Adrenal gland (tissue), 12 donors: ENCODE data around the gene CCDC13. TPM values are rescaled to one million over a fixed set of nuclear protein-coding genes. Genes with fewer than 3 reads are reported as not detected.

Source experiments
- DNase-seq, 7 donors: peaks; one replicate each; pipeline ENCODE4 v3.0.0-alpha.2; 2019 to 2020
- H3K27ac ChIP-seq, 5 donors: fragments of 200-600 bp; sonication (generic) in 4 of 5; 1 replicate in 3 of 5; 2 replicates in 2 of 5; pipeline versions ENCODE4 v1.5.1 to v1.8.0; 2016 to 2020; ENCODE audit warnings: mild to moderate bottlenecking in 1 of 5
- H3K27me3 ChIP-seq: fragments of 200-600 bp; 2 replicates; pipeline ENCODE4 v1.8.0; 2021
- H3K36me3 ChIP-seq, 2 donors: fragments of 200-600 bp; replicated peaks in 1 of 2; 1 replicate in 1 of 2; 2 replicates in 1 of 2; pipeline versions ENCODE4 v1.5.1 to v1.8.0; 2018 to 2022
- H3K4me1 ChIP-seq, 2 donors: fragments of 200-600 bp; replicated peaks in 1 of 2; 1 replicate in 1 of 2; 2 replicates in 1 of 2; pipeline versions ENCODE4 v1.5.1 to v1.8.0; 2018 to 2021
- H3K4me3 ChIP-seq, 4 donors: fragments of 200-600 bp; sonication (generic) in 3 of 4; one replicate each; pipeline ENCODE4 v1.5.1; 2016 to 2018
- H3K9me3 ChIP-seq, 3 donors: fragments of 200-600 bp; sonication (generic) in 1 of 3; replicated peaks in 1 of 3; 1 replicate in 2 of 3; 2 replicates in 1 of 3; pipeline versions ENCODE4 v1.5.1 to v1.8.0; 2016 to 2021
- POLR2A ChIP-seq, 2 donors: fragments of 450-650 bp; IDR thresholded peaks; one replicate each; pipeline ENCODE4 v1.6.1; 2017; ENCODE audit warnings: antibody characterized with exemption in 2 of 2, mild to moderate bottlenecking in 2 of 2, moderate library complexity in 1 of 2
- WGBS, 4 donors: extraction: QIAGEN DNeasy Blood & Tissue Kit in 2 of 4; methylation state at CpG; one replicate each; pipeline versions ENCODE4 v1.1.5 to v1.1.7; 2013 to 2017; 5-methylcytosine and 5-hydroxymethylcytosine counted together
- intact Hi-C, 2 donors: fragments of 100-400 bp; cut with DNase I; formaldehyde crosslinking; loops; one replicate each; pipeline versions ENCODE4 v1.14.1 to v1.15.0; 2022 to 2023
- polyA plus RNA-seq, 3 donors: library from polyadenylated mRNA; stranded (reverse); fragments of 200-250 nt in 2 of 3; fragments of 350-450 nt in 1 of 3; fragmentation: Illumina TruSeq in 1 of 3; extraction: RNeasy Lipid Tissue Mini Kit (QIAGEN cat#74804) in 1 of 3; gene quantifications; one replicate each; pipeline ENCODE4 v1.2.3, GENCODE V29; 2013 to 2014
- total RNA-seq, 9 donors: library from RNA; depleted of rRNA in 4 of 9; stranded (reverse); fragments of >200 nt in 4 of 9; fragments of 120-200 nt in 1 of 9; fragmentation: NEBNext Ultra II Directional in 1 of 9; extraction: Animal tissue kit (Norgen Biotek cat#: 25700) in 1 of 9; gene quantifications; one replicate each; pipeline versions ENCODE4 v1.1.0 to v1.2.4, GENCODE V29; 2013 to 2023
- TF ChIP-seq, protein P1 (sequence below), 6 experiments: fragments of 450-650 bp in 4 of 6; fragments of 200-600 bp in 2 of 6; sonication (generic) in 1 of 6; IDR thresholded peaks; 1 replicate in 5 of 6; 2 replicates in 1 of 6; pipeline versions ENCODE4 v1.5.1 to v1.8.0; 2016 to 2021; ENCODE audit warnings: antibody characterized with exemption in 6 of 6, mild to moderate bottlenecking in 2 of 6, moderate library complexity in 1 of 6
- donor health status: healthy with polysubstance abuse.
- donor health status: Bipolar disorder and iron deficiency.
- donor health status: DM: yes; HTN: yes; CAD: no.
- donor health status: DM: no; HTN: no; CAD: no.
- donor health status: DM: no; HTN: no; CAD: no.
- donor health status: DM: yes; HTN: yes; CAD: no.

Gene CCDC13
- total and polyA plus RNA-seq, 12 donors, result 0.35 to 2.1 (median 1.1) TPM; not detected in 2

DNA sequence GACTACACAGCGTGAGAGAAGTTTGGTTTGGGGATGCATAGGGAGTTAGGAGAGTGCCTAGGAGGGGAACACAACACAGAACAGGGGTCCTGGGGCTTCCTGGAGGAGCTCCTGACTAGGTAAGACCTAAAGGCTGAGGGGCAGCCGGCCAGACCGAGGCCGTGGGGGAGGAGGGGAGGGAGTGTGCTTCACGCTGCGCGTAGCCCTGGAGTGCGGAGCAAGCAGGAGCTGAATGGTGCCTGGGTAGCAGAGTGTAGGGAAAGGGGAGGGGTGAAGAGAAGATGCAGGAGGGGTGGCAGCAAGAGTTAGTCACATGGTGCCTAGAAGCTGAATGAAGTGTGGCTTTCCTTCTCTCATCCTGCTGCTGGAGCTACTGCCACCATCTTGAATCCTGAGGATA lies 38.0 kb downstream of the CCDC13 start:
- DNase-seq, result no peak
- 81 to 88% (median 82%) methylated on average over 8 of the region's 8 CpGs for WGBS, 4 donors

DNA sequence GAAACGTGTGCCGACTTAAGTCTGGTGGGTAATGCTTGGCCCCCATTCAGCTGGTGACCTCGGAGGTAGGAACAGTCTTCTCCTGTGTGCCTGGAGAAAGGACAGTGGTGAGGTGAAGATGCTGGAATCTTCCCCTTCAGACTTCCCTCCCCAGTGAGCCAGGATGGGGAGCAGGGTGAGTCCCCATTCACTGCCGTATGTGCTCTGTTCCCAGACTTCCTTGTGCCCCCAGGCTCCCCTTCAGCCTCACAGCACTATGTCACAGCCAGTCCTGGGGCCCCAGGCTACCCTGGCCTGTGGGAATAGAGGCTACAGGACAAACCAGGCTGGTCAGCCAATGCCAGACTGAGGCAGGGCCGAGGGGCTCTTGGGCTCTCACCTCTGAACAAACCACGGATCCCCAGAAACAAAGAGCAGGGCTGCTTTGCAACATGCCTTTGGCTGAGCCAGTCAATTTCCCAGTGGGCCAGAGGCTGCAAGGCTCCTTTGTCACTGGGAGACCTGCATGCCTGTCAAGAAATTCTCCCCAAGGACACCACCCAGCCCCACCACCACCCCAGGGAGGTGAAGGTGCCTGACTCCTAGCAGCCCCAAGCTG lies 38.7 kb downstream of the CCDC13 start:
- intact Hi-C loops, result no loop called here
- Histone ChIP-seq H3K27me3 (no peaks in the 10 kb centered on the region), H3K9me3 (no peaks in the 10 kb centered on the region), H3K36me3 (no peaks in the 10 kb centered on the region), H3K4me1 (no peaks in the 10 kb centered on the region), H3K27ac (no peak overlapping the region), H3K4me3 (no peak overlapping the region)
- TF ChIP-seq, protein P1, sequence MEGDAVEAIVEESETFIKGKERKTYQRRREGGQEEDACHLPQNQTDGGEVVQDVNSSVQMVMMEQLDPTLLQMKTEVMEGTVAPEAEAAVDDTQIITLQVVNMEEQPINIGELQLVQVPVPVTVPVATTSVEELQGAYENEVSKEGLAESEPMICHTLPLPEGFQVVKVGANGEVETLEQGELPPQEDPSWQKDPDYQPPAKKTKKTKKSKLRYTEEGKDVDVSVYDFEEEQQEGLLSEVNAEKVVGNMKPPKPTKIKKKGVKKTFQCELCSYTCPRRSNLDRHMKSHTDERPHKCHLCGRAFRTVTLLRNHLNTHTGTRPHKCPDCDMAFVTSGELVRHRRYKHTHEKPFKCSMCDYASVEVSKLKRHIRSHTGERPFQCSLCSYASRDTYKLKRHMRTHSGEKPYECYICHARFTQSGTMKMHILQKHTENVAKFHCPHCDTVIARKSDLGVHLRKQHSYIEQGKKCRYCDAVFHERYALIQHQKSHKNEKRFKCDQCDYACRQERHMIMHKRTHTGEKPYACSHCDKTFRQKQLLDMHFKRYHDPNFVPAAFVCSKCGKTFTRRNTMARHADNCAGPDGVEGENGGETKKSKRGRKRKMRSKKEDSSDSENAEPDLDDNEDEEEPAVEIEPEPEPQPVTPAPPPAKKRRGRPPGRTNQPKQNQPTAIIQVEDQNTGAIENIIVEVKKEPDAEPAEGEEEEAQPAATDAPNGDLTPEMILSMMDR (IDR thresholded peaks at IDR 0.05), result no peak
- no peak for TF ChIP-seq POLR2A (IDR thresholded peaks at IDR 0.05)
- no peak for DNase-seq
- WGBS, 4 donors, result 82 to 100% (median 88%) methylated on average over 1 to 6 of the region's 6 CpGs

More for the DNA sequence above, 38.0 kb downstream of the CCDC13 start:
- Histone ChIP-seq H3K36me3 (no peaks in the 10 kb centered on the region), H3K27ac (no peak overlapping the region), H3K4me3 (no peak overlapping the region), H3K27me3 (no peaks in the 10 kb centered on the region), H3K4me1 (no peaks in the 10 kb centered on the region), H3K9me3 (no peaks in the 10 kb centered on the region)
- intact Hi-C loops, result no loop called here
- TF ChIP-seq, protein P1 (IDR thresholded peaks at IDR 0.05), result no peak
- TF ChIP-seq POLR2A (IDR thresholded peaks at IDR 0.05), result no peak

- H3K27ac ChIP-seq, result no peak overlapping the region
- no peak for DNase-seq
Measured at GRCh38 chr3:42733501-42734262, 39.4 kb downstream of the CCDC13 start.

GRCh38 chr3:42732829-42733459 lies 40.1 kb downstream of the CCDC13 start:
- H3K9me3 ChIP-seq, result no peaks in the 10 kb centered on the region
- intact Hi-C loops, result no loop called here
- H3K4me3 ChIP-seq, result no peak overlapping the region
- no peak overlapping the region for H3K27ac ChIP-seq
- no peaks in the 10 kb centered on the region for H3K4me1 ChIP-seq
- no peak for DNase-seq
- no peak for TF ChIP-seq POLR2A (IDR thresholded peaks at IDR 0.05)
- TF ChIP-seq, protein P1 (IDR thresholded peaks at IDR 0.05), result no peak
- H3K27me3 ChIP-seq, result no peaks in the 10 kb centered on the region
- WGBS, 4 donors, result 85 to 93% (median 87%) methylated on average over 8 to 9 of the region's 9 CpGs
- H3K36me3 ChIP-seq, result no peaks in the 10 kb centered on the region

More at GRCh38 chr3:42733501-42734262, 39.4 kb downstream of the CCDC13 start:
- Histone ChIP-seq H3K9me3 (no peaks in the 10 kb centered on the region), H3K36me3 (no peaks in the 10 kb centered on the region), H3K4me3 (no peak overlapping the region), H3K27me3 (no peaks in the 10 kb centered on the region), H3K4me1 (no peaks in the 10 kb centered on the region)
- TF ChIP-seq, protein P1 (IDR thresholded peaks at IDR 0.05), result no peak
- TF ChIP-seq POLR2A (IDR thresholded peaks at IDR 0.05), result no peak
- 86 to 91% (median 88%) methylated on average over 7 to 13 of the region's 13 CpGs for WGBS, 4 donors
- intact Hi-C loops, result no loop called here
